Chondrocyte (in vitro differentiated cells): ENCODE data around the gene XYLT2. TPM values are rescaled to one million over a fixed set of nuclear protein-coding genes. Genes with fewer than 3 reads are reported as not detected.

Experiments
- DNase-seq: peaks from one replicate; pipeline ENCODE4 v3.0.0; 2021; ENCODE audit warnings: mixed read lengths, low spot score
- H3K27ac Mint-ChIP-seq: one replicate; pipeline ENCODE4 v1.8.0; 2021; ENCODE audit warnings: mild to moderate bottlenecking, moderate library complexity, mixed read lengths; ENCODE audit not compliant: unreplicated experiment
- H3K27me3 Mint-ChIP-seq: 2 replicates; pipeline ENCODE4 v1.8.0; 2021; ENCODE audit warnings: low read depth, mixed read lengths
- H3K36me3 Mint-ChIP-seq: 2 replicates; pipeline ENCODE4 v1.8.0; 2021; ENCODE audit warnings: low read depth, mixed read lengths
- H3K4me1 Mint-ChIP-seq: 2 replicates; pipeline ENCODE4 v1.8.0; 2021; ENCODE audit warnings: low read depth, mild to moderate bottlenecking, mixed read lengths
- H3K4me3 Mint-ChIP-seq: one replicate; pipeline ENCODE4 v1.8.0; 2021; ENCODE audit warnings: mild to moderate bottlenecking, moderate library complexity, mixed read lengths; ENCODE audit not compliant: unreplicated experiment
- H3K9me3 Mint-ChIP-seq: 2 replicates; pipeline ENCODE4 v1.8.0; 2021; ENCODE audit warnings: low read depth, mixed read lengths
- CTCF ChIP-seq: fragments of 200-600 bp; sonication (generic); IDR thresholded peaks from 2 replicates; pipeline ENCODE4 v1.5.0; 2021; ENCODE audit warnings: antibody characterized with exemption, mild to moderate bottlenecking, moderate library complexity
- total RNA-seq: library from RNA; stranded (reverse); gene quantifications from 3 replicates; pipeline ENCODE4 v1.2.1, GENCODE V29; 2021

XYLT2 gene
- total RNA-seq, 1 donor from 2014 or later: 34.1 TPM

- TF ChIP-seq CTCF: no peak
- H3K27ac Mint-ChIP-seq: peak overlapping the region; percentile 5
- H3K4me1 Mint-ChIP-seq: peaks cover 33% of the 10 kb centered on the region
- H3K4me3 Mint-ChIP-seq: no peak overlapping the region
- no peak for DNase-seq
- H3K27me3 Mint-ChIP-seq: no peaks in the 10 kb centered on the region
- no peaks in the 10 kb centered on the region for H3K9me3 Mint-ChIP-seq
- H3K36me3 Mint-ChIP-seq: peaks cover 11% of the 10 kb centered on the region
Observed at GRCh38 chr17:50350733-50351132, 4.8 kb downstream of the XYLT2 start.

- TF ChIP-seq CTCF: no peak
- Mint-ChIP-seq H3K9me3 (no peaks in the 10 kb centered on the region), H3K4me3 (no peak overlapping the region), H3K27ac (peak overlapping the region; percentile 36), H3K4me1 (peaks cover 27% of the 10 kb centered on the region), H3K36me3 (peaks cover 11% of the 10 kb centered on the region), H3K27me3 (no peaks in the 10 kb centered on the region)
- no peak for DNase-seq
Observed at GRCh38 chr17:50352072-50352692, 6.3 kb downstream of the XYLT2 start.

GRCh38 chr17:50352693-50353599 lies 7.0 kb downstream of the XYLT2 start:
- Mint-ChIP-seq H3K27ac (no peak overlapping the region), H3K4me1 (peaks cover 19% of the 10 kb centered on the region), H3K36me3 (peaks cover 11% of the 10 kb centered on the region), H3K27me3 (no peaks in the 10 kb centered on the region), H3K4me3 (no peak overlapping the region), H3K9me3 (no peaks in the 10 kb centered on the region)
- no peak for DNase-seq
- TF ChIP-seq CTCF: no peak

GRCh38 chr17:50353600-50354195 lies 7.8 kb downstream of the XYLT2 start:
- no peak for DNase-seq
- peaks cover 11% of the 10 kb centered on the region for H3K4me1 Mint-ChIP-seq
- H3K27me3 Mint-ChIP-seq: no peaks in the 10 kb centered on the region
- no peak overlapping the region for H3K27ac Mint-ChIP-seq
- TF ChIP-seq CTCF: no peak
- no peaks in the 10 kb centered on the region for H3K9me3 Mint-ChIP-seq
- H3K4me3 Mint-ChIP-seq: no peak overlapping the region
- peaks cover 11% of the 10 kb centered on the region for H3K36me3 Mint-ChIP-seq

GRCh38 chr17:50354198-50354597 lies 8.3 kb downstream of the XYLT2 start:
- no peak overlapping the region for H3K27ac Mint-ChIP-seq
- H3K9me3 Mint-ChIP-seq: no peaks in the 10 kb centered on the region
- no peaks in the 10 kb centered on the region for H3K27me3 Mint-ChIP-seq
- no peak for TF ChIP-seq CTCF
- peaks cover 11% of the 10 kb centered on the region for H3K36me3 Mint-ChIP-seq
- peaks cover 6% of the 10 kb centered on the region for H3K4me1 Mint-ChIP-seq
- no peak overlapping the region for H3K4me3 Mint-ChIP-seq
- DNase-seq: no peak
